Measurements from ENCODE around the gene PI4KA. TPM values are rescaled to one million over a fixed set of nuclear protein-coding genes. Genes with fewer than 3 reads are reported as not detected.

PI4KA gene
- total RNA-seq: 83.3 and 83.7 TPM in 2 replicates
- polyA plus RNA-seq: 85.2 and 95.9 TPM in 2 replicates

- H3K4me3 ChIP-seq: peak within 1 kb of the TSS; percentile 68
- H3K4me1 ChIP-seq (ENCODE audit: low read depth): peaks cover 19% of the 10 kb centered on the region
- no peak for TF ChIP-seq CTCF (IDR thresholded peaks at IDR 0.05; ENCODE audit: low read depth, low read length)
- H3K27ac ChIP-seq: peak within 1 kb of the TSS; percentile 84
- H3K9me3 ChIP-seq (ENCODE audit: low read depth): no peaks in the 10 kb centered on the region
- no peaks in the 10 kb centered on the region for H3K27me3 ChIP-seq
- DNase-seq (ENCODE audit: low read depth in 1 of 2, low spot score in 1 of 2): peak; percentile 99
- no peaks in the 10 kb centered on the region for H3K36me3 ChIP-seq
Observed at GRCh38 chr22:20858615-20859416, at the start of gene PI4KA, which contains the start of gene SNAP29. Gene PI4KA, minus strand, starts transcription at chr22:20858811. Its CDS starts 86 bp downstream, at chr22:20858725. Gene SNAP29, plus strand, starts transcription at chr22:20859007. Its CDS starts 104 bp downstream, at chr22:20859111.

GRCh38 chr22:20906387-20906767, 47.8 kb upstream of the PI4KA start:
- Histone ChIP-seq H3K36me3 (no peaks in the 10 kb centered on the region), H3K4me1 (ENCODE audit: low read depth) (no peaks in the 10 kb centered on the region), H3K9me3 (ENCODE audit: low read depth) (no peaks in the 10 kb centered on the region), H3K27ac (no peak overlapping the region), H3K4me3 (no peak overlapping the region), H3K27me3 (no peaks in the 10 kb centered on the region)
- no peak for DNase-seq (ENCODE audit: low read depth in 1 of 2, low spot score in 1 of 2)
- no peak for TF ChIP-seq CTCF (IDR thresholded peaks at IDR 0.05; ENCODE audit: low read depth, low read length)

DNA sequence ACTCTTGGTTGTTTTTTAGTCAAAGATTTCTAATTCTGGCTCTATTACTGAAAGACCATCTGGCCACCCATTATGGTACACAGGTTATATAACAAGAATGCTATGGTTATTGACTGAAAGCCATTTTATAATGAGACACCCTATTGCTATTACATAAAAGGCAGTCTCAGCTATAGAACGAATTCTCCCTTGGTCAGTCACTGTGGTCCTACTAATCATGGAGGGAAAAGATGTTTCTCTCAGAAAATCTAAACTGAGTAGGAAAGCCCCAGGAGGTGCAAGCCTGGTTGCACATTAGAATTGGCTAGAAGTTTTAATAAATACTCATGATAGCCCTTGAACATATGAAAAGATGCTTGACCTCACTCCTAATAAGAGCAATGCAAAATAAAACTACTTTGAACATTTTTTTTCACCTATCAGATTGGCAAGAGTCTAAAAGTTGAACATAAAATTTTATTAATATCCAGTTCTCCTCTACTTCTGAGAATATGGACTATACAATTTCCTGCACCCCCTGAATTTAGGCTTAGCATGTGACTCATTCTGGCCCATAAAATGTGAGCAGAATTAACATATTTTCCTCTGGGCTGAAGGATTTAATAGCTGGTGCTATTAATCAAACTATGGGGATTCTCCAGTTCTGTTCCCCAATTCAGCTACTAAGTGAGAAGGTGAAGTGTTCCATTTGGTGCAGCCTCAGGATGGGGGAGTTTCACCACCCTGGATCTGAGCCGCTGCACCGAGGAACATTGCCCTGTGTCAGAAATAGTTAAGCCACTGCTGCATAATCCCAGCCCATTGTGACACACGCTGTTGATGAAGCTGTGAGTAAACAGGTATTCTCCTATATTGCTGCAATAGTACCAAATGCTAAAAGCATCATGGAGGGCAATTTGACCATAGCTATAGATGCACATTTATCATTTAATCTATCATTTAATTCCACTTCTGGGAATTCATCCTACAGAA, 47.1 kb upstream of the PI4KA start:
- Histone ChIP-seq H3K27me3 (no peaks in the 10 kb centered on the region), H3K9me3 (ENCODE audit: low read depth) (no peaks in the 10 kb centered on the region), H3K36me3 (no peaks in the 10 kb centered on the region), H3K4me3 (no peak overlapping the region), H3K4me1 (ENCODE audit: low read depth) (no peaks in the 10 kb centered on the region), H3K27ac (no peak overlapping the region)
- no peak for TF ChIP-seq CTCF (IDR thresholded peaks at IDR 0.05; ENCODE audit: low read depth, low read length)
- no peak for DNase-seq (ENCODE audit: low read depth in 1 of 2, low spot score in 1 of 2)

GRCh38 chr22:20904980-20905355, 46.4 kb upstream of the PI4KA start:
- no peak overlapping the region for H3K4me3 ChIP-seq
- no peak for DNase-seq (ENCODE audit: low read depth in 1 of 2, low spot score in 1 of 2)
- H3K27me3 ChIP-seq: no peaks in the 10 kb centered on the region
- no peaks in the 10 kb centered on the region for H3K4me1 ChIP-seq (ENCODE audit: low read depth)
- H3K27ac ChIP-seq: no peak overlapping the region
- TF ChIP-seq CTCF (IDR thresholded peaks at IDR 0.05; ENCODE audit: low read depth, low read length): no peak
- H3K9me3 ChIP-seq (ENCODE audit: low read depth): no peaks in the 10 kb centered on the region
- no peaks in the 10 kb centered on the region for H3K36me3 ChIP-seq

Measured in cardiac muscle cell (in vitro differentiated cells and primary cell).